Stimulated activated naive CD8-positive, alpha-beta T cell treated with anti-CD3 and anti-CD28 coated beads, Interleukin-15, Interleukin-2, amounts not matched to agents 100 U/mL and 50 U/mL, for 24 hours (primary cell): ENCODE data around the gene PIM3.
A peak's percentile ranks its signal among the peaks of the same experiment; 100 is the strongest.

Experiments
- ATAC-seq: fragments of 150-1000 bp; cut with Tn5 transposase; one replicate; pipeline ENCODE4 v1.10.0; 2021
- DNase-seq: peaks from one replicate; pipeline ENCODE4 v3.0.0; 2021

PIM3 gene

GRCh38 chr22:49955581-49956417 lies 4.8 kb upstream of the PIM3 start:
- DNase-seq (no peak), ATAC-seq (no peak)

DNA sequence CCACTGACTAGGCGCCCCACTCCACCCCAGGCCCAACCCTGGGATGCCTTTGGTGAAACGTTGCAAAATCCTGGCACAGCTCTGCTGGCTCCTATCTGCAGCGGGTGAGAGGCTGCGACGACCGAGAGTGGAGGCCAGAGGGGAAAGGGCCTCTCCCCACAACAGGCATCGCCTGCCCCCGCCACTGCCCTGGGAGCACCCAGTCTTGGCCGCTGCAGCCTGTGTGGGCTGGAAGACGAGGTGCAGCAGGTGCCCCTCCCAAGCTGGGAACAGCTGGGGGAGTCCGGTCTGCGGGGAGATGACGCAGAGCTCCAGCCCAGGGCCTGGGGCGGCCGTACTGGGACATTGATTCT lies 4.2 kb upstream of the PIM3 start:
- no peak for DNase-seq
- no peak for ATAC-seq

- DNase-seq (no peak), ATAC-seq (no peak)
Measured at GRCh38 chr22:49956914-49957825, 3.4 kb upstream of the PIM3 start.

GRCh38 chr22:49957826-49958365 lies 2.7 kb upstream of the PIM3 start:
- ATAC-seq (no peak), DNase-seq (no peak)

- ATAC-seq (no peak), DNase-seq (no peak)
Measured at GRCh38 chr22:49958366-49958921, 2.1 kb upstream of the PIM3 start.

DNA sequence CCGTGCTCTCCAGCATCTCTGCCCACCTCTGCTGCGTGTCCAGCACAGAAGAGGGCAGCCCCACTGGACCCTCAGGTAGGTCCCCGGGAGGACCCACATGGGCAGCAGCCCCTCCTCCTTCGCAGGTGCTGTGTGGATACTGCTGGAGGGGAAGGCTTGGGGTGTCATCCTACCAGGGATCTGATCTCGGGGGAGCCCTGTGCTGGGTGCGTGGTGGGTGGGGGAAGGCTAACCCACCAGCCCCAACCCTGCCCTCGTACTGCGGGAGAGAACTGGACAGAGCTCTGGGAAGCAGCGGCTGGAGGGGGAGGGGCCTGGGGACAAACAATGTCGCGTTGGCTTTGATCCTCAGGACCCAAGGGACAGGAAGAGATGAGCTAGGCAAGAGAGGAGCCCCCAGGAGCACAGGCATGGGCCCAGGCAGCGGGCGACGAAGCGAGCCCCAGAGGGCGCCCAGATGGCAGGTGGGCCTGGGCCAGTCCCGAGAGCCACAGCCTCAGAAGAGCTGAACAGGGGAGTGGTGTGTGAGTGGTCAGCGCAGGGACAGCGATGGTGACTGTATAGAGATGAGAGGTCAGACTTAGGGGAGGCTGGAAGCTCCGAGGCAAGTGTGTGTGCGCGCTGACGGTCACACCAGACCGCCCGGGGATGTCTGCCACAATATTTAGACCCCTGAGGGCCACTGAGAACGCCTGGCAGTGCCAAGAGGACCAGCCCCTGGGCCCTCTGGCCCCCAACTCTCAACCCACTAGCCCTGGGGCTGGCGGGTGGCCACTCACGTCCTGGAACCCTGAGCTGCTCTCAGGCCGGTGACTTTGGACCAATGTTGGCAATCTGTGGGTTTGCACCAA lies 1.4 kb upstream of the PIM3 start:
- ATAC-seq: no peak
- no peak for DNase-seq

DNA sequence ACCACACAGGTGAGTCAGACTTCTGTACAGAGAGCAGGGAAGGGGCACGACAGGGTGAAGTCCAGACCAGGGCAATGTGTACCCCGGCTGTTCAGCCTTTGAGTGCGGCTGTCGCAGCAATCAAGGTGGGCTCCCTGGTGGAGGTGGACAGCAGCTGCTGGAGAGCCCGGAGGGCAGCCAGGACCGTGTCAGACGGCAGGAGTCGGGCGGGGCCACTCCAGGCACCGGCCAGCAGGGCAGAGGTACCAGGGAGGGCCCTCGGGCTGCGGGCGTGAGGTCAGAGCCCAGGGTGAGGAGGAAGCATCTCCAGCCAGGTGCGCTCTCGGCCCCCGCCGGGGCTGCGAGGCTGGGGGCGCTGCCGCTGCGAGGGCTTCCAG lies 802 bp upstream of the PIM3 start:
- DNase-seq: peak; percentile 60
- ATAC-seq: no peak

DNA sequence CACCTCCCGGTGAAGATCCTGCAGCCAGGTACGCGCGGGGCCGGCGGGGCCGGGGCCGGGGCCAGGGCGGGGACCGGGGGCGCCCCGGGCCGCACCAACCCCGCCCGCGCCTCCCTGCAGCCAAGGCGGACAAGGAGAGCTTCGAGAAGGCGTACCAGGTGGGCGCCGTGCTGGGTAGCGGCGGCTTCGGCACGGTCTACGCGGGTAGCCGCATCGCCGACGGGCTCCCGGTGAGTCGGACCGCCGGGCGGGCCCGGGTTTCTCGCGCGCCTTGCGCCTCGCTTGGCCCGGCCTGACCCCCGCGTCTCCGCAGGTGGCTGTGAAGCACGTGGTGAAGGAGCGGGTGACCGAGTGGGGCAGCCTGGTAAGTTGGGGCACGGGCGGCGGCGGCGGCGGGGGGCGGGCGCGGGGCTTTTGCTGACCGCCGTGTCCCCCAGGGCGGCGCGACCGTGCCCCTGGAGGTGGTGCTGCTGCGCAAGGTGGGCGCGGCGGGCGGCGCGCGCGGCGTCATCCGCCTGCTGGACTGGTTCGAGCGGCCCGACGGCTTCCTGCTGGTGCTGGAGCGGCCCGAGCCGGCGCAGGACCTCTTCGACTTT lies 531 bp downstream of the PIM3 start:
- DNase-seq: peak; percentile 58
- ATAC-seq: no peak

DNA sequence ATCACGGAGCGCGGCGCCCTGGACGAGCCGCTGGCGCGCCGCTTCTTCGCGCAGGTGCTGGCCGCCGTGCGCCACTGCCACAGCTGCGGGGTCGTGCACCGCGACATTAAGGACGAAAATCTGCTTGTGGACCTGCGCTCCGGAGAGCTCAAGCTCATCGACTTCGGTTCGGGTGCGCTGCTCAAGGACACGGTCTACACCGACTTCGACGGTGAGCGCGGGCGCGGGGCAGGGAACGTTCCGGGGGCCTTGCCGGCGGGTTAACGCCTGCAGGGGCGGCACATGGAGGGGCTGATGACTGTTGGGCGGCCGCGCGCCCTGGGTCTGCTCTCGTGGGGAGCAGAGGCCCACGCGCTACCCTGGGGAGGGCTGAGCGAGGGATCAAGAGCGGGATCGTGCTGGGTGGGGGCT lies 1.0 kb downstream of the PIM3 start:
- DNase-seq (no peak), ATAC-seq (no peak)

- ATAC-seq (peak; percentile 13), DNase-seq (peak; percentile 91)
Measured at GRCh38 chr22:49962012-49962750, 1.6 kb downstream of the PIM3 start.

DNA sequence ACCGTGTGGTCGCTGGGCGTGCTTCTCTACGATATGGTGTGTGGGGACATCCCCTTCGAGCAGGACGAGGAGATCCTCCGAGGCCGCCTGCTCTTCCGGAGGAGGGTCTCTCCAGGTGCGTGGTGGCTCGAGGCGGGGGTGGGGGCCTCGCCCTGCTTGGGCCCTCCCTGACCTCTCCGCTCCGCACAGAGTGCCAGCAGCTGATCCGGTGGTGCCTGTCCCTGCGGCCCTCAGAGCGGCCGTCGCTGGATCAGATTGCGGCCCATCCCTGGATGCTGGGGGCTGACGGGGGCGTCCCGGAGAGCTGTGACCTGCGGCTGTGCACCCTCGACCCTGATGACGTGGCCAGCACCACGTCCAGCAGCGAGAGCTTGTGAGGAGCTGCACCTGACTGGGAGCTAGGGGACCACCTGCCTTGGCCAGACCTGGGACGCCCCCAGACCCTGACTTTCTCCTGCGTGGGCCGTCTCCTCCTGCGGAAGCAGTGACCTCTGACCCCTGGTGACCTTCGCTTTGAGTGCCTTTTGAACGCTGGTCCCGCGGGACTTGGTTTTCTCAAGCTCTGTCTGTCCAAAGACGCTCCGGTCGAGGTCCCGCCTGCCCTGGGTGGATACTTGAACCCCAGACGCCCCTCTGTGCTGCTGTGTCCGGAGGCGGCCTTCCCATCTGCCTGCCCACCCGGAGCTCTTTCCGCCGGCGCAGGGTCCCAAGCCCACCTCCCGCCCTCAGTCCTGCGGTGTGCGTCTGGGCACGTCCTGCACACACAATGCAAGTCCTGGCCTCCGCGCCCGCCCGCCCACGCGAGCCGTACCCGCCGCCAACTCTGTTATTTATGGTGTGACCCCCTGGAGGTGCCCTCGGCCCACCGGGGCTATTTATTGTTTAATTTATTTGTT lies 2.4 kb downstream of the PIM3 start:
- no peak for ATAC-seq
- DNase-seq: no peak

GRCh38 chr22:49963647-49964026 lies 3.1 kb downstream of the PIM3 start:
- ATAC-seq: no peak
- no peak for DNase-seq

GRCh38 chr22:49964136-49965090 lies 3.8 kb downstream of the PIM3 start:
- no peak for ATAC-seq
- peak; percentile 39 for DNase-seq

- DNase-seq (peak; percentile 27), ATAC-seq (no peak)
Measured at GRCh38 chr22:49965091-49966040, 4.8 kb downstream of the PIM3 start.

DNA sequence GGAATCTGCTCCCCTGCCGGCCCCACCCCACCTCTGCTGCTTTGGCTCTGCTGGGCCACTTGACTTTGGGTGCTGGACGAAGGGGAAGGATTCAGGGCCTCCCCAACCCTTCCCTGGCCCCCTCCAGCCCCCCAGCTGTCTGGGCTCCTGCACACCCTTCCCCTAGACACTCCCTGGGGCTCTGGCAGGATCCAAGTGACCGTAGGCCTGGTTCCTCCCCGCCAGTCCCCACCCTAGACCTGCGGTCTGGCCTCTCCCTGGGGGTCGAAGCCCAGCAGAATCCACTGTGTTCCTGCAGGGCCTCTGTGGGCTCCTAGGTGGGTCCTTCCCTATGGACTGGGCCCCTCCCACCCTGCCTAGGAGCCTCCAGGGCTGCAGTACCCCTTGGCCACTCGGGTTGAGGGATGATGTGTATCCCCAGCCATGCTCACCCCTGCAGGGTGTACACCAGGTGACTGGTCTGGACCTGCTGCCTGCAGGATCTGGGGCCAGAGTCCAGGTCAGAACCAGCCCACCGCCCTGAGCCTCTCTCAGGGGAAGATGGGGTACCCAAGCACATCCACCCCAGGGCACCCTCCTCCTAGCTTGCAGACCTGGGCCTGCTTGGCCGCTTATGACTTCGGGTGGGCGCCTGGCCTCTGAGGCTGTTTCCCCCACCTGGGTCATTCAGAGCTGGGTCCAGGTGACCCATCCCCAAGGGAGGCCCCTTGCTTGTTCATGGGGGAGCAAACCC lies 5.6 kb downstream of the PIM3 start:
- peak; percentile 34 for DNase-seq
- no peak for ATAC-seq
